CD4-positive, alpha-beta T cell treated with Interleukin-21 for 1 hour (primary cell): ENCODE data around the gene N4BP3.
A peak's percentile ranks its signal among the peaks of the same experiment; 100 is the strongest.
"Not testable (repeated sequence)": the region's sequence is repeated elsewhere in the genome, so short reads cannot be mapped to it uniquely, and the experiment has no call there.

ENCODE experiments used
- DNase-seq: peaks from one replicate; pipeline ENCODE4 v3.0.0-alpha.2; 2020

The N4BP3 gene

DNA sequence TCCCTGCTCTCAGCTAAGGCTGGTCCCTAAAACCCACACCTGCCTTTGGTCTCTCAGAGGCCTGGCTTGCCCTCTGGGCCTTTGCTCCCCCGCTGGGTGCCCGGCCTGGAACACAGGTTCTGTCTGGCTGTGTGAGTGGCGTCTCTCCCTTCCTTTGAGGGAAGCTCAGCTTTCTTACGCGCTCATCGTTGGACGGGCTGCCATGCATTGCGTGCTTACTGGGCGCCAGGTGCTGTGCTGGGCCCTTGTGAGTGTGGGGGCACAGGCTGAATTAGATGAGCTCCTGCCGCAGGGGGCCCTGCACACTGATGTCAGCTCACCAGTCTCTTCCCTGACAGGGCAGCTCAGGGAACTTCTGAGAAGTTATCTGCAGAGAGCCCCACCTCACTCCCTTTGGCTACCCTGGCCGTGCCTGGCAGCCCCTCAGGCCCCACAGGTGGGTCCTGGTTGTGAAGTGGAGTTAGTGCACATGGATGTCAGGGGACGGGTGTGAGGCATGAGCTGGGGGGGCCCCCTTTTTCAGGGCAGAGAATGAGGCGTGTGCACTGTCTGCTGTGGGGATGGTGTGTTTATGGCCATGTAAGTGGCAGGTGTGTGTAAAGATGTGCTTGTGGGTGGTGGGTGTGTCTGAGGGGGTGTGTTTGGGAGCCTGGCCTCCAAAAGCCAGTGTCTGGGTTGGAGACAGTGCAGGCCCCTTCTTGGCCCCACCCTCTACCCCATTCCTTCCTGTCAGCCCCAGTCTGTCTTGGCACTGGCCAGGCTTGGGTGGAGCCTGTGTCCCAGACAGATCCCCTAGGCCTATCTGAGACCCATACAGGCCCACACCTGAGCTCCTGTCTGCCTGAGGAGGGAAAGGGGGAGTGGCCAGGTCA, 10.0 kb downstream of the N4BP3 start:
- no peak for DNase-seq

- no peak for DNase-seq
These were observed 10.9 kb downstream of the N4BP3 start for GRCh38 chr5:178123966-178124925.

DNA sequence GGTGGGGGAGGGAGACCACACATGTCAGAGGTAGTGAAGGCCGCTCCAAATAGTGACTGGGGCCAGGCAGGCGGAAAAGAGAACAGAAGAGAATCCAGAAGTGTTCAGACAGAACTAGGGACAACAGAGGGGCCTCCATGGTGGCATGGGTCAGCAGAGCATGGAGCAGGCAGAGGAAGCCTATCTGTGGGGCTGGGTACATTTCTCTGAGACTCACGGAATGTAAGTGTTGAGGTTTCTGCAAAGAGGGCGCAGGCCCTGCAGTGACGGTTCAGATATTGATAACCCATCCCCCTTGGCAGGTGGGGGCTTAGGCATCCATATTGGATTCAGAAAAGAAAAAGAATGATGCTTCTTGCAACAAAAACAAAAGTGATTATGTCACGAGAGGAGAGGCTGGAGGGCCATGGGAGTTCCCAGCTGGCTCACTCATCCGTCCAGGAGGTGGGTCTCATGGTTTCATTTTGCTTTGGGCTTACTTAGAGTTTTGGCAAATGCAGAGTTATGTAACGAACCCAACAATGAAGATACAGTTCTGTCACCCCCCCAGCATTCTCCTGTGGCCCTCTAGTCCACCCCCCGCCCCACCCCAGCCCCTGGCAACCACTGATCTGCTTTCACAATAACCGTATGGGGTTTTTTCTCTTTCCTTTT, 12.0 kb downstream of the N4BP3 start:
- DNase-seq, result no peak

GRCh38 chr5:178126556-178126955, 13.2 kb downstream of the N4BP3 start:
- no peak for DNase-seq

DNA sequence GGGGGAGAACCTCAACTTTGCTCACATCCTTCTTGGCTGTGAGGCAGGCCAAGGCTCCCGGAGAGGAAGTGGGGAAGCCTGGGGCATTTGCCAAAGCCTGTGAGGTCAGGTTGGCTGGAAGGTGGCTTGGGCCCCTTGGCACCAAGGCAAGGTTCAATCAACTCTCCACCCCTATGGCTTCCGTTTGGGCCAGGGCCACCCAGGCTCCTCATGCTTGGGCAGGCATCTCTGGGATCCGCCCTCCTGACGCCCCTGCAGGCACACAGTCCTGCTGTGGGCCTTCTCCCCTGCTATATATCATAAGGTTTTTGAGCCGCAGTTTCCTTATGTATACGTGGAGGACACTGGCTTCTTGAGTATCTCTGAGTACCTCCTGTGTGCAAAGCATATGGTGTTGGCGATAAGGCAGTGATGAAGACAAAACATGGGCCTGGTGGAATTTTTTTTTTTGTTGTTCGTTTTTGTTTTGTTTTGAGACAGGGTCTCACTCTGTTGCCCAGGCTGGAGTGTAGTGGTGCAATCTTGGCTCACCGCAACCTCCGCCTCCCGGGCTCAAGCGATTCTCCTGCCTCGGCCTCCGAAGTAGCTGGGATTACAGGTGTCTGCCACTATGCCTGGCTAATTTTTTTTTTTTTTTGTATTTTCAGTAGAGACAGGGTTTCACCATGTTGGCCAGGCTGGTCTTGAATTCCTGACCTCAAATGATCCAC, 14.1 kb downstream of the N4BP3 start:
- DNase-seq, result not testable (repeated sequence)

DNA sequence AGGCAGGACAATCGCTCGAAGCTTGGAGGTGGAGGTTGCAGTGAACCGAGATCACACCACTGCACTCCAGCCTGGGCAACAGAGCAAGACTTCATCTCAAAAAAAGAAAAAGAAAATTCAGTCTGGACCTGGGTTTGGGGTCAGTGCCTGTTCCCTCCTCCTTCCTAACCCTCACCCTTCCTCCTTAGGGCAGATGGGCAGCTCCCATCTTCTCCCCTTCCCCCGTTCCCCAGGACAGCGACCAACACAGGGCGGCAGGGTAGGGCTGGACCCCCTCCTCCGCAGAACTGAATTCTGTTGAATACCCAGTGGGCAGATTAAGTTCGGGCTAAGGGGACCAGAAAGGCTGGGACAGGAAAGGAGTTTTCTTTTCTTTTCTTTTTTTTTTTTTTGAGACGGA, 16.0 kb downstream of the N4BP3 start:
- no peak for DNase-seq

DNA sequence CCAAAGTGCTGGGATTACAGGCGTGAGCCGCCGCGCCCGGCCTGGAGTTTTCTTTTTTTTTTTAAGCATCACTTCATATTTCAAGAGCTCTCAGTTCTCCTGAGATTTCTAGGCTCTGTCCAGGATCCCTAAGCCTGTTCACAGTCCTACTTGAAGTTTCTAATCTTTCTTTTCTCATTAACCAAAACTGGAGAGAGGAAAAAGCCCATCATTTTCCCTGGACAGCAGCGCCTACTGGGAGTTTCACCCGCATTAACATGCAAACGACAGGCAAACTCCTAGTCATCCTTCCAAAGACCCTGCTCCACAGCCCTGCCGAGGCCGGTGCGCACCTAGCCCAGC, 16.9 kb downstream of the N4BP3 start:
- DNase-seq, result not testable (repeated sequence)

DNA sequence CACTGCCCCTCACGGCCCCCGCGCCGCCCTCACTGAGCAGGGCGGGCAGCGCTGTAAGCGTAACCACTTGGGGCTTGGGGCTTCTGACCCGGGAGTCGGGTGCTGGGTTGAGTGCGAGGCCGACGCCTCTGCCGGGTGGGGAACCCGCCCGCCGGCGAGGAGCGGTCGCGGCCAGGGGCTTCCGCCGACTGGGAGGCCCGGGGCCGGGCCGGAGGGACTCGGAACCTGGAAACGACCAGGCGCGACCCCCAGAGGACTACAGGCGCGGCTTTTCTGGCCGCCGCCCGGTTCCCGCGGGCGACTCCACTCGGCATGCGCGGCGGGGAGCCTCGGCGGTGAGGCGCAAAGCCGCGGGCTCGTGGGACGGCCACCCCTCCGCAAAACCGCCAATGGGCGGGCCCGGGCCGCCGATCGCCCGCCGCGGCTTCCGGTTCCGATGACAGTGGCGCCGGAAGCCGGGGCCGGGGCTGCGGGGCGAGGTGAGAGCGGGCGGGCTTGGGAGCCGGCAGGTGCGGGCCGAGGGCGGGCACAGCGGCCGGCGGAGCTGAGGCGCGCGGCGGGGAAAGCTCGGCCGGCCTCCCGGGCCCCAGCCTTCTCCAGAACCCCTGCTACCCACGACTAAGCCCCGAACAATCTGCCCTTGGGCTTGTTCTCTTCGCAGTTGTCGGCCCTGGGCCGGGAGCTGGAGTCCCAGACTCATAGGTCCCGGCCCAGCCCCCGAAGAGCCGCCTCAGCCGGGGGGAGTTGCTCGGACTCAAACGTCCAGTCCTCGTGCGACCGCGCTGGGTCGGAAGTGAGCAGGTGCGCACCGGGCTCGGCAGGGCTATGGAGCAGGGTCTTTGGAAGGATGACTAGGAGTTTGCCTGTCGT, 17.5 kb downstream of the N4BP3 start, which contains the start of gene RMND5B:
Gene RMND5B (plus strand): TSS at position 439 of the 870 bp plus-strand sequence. CDS start 7,106 bp downstream, outside the sequence.
- peak; percentile 86 for DNase-seq

DNA sequence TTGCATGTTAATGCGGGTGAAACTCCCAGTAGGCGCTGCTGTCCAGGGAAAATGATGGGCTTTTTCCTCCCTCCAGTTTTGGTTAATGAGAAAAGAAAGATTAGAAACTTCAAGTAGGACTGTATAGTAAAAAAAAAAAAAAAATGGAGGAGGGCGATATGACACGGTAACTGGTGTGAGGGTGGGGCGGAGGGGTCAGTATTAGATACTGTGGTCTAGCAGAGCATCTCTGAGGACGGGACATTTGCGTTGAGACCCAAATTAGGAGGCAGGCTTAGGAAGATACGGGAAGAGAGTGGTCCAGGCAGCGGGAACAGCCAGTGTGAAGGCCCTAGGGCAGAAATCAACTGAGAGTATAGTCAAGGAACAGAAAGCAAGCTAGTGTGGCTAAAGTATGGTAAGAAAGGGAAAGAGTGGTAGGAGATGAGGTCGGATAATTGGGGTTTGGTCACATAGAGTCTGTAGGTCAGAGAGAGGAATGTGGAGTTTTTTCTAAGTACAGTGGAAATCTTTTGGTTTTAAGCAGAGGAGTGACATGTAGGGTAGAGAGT, 18.2 kb downstream of the N4BP3 start:
- DNase-seq, result no peak

DNA sequence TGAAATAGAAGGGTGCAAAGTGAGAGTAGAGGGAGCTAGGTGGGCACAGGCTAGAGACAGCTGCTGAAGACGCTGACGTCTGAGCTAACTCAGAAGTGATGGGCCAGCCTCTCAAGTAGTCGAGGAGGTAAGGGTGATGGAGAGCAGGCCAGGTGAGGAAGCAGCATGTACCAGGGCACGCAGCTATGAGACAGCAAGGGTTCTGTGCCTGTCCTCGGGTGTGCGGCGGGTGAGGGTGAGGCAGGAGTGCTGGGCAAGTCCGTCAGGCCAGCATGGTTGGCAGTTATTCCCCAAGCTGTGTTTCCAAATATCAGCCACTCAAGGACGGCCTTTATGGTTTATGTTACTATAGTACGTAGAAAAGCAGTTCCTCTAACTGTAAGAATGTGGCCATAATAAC, 23.7 kb downstream of the N4BP3 start:
- no peak for DNase-seq

DNA sequence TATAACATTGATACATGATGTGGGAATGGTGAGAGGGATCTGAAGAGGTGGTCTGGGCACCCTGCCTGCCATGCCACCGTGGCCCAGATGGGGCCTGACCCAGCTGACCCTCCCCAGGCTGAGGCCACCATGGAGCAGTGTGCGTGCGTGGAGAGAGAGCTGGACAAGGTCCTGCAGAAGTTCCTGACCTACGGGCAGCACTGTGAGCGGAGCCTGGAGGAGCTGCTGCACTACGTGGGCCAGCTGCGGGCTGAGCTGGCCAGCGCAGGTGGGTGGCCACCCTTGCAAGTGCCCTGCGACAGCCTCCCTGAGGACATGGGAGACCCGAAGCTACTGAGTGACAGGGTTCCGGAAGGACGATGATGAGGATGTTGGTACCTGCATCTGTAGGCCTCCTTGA, 24.7 kb downstream of the N4BP3 start:
- DNase-seq, result no peak

- no peak for DNase-seq
These were observed 28.2 kb downstream of the N4BP3 start for GRCh38 chr5:178141550-178141949.

GRCh38 chr5:178142642-178143041, 29.3 kb downstream of the N4BP3 start:
- no peak for DNase-seq

DNA sequence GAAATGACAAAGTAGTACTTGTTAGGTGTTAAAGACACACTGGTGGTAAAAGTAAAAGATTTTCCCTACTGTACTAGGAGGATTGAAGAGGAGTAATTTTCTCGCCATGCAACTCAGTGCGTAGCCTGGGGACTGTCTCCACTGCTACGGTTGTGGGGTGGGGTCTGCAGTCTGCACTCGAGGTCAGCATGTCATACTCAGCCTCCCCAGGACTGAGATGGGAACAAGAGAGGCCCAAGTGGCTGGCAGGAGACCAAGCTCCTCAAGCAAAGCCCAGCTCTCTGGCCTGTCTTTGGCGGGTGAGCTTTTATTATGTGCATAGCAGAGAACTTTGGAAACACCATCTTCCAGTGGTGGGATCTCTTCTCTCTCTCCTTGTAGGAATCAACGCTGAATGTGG, 29.9 kb downstream of the N4BP3 start:
- no peak for DNase-seq

- no peak for DNase-seq
These were observed 30.6 kb downstream of the N4BP3 start for GRCh38 chr5:178143901-178144300.

- DNase-seq, result peak; percentile 79
These were observed 32.9 kb downstream of the N4BP3 start for GRCh38 chr5:178145965-178146820.

DNA sequence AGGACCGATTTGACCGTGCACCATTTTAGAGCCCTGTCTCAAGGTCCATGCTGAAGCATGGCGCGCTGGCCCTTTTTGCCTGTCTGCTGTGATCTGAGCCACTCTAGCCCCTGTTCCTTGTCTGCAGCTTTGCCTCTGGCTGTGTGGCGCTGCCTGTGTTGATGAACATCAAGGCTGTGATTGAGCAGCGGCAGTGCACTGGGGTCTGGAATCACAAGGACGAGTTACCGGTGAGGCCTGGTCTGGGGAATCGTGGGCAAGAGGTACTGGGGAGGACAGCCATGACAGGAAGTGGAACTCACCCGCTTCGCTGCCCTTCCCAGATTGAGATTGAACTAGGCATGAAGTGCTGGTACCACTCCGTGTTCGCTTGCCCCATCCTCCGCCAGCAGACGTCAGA, 34.1 kb downstream of the N4BP3 start:
- no peak for DNase-seq

DNA sequence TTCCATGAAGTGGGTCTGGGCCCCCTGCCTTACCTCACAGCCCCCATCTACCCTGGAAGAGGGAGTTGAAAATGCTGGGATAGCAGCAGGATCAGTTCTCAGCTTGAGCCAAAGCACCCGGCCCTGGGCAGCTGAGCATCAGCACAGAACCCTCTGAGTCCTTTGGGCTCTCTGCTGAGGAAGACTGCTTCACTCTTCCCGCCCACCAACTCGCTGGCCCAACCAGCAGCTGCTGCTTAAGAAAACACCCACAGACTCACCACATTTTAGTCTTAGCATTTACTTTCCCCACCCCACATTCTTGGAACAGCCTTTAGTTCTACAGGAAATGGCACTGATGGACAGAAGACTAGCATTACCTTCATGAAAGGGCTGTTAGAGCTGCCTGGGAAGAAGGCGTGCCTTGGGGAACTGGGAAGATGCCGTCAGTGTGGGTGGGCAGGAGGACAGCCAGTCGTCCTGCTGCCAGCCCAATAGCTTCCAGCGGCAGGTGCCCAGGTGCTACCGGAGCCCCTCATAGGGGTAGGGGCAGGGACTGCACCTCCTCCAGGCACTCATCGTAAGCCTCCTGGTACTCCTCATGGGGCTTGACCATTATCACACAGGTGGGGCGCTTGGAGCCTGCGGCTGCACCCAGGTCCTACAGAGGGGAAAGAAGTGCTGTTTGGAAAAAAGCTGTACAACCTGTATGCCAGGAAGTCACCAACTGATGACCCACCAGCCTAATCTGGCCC, 36.0 kb downstream of the N4BP3 start:
- no peak for DNase-seq

DNA sequence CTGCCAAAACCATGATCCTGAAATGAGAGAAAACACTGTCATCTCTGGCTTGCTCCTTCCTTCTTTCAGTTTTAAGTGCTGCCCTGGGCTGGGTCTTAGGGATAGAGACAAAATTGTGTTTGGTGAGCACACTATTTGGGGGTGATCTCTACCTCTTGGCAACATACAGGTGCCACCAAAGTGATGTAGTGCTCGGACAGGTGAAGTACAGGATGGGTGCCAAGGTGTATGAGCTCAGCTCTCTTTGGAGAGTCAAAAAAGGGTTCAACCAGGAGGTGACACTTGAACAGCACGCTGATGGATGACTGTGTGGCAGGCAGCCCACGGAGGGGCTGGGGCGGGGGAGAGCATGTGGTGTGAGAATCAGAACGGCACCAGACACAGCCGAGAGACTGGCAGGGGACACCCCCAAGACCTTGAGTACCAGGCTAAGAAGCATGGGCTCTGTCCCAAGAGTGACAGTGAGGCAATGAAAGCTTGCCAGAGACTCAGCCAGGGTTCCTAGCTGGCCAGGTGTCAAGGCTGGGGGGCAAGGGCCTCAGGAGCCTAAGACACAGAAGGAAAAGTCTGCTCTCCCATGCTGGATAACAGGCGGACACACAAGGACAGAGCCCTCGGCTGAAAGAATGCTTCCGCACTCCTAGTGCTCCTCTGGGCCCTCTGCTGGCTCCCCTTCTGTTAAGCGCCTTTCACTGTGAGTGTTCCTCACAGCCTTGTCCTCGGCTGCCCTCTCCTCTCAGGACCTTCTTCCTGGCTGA, 37.8 kb downstream of the N4BP3 start:
- no peak for DNase-seq
